ENCODE results near the gene MYH14. TPM values are rescaled to one million over a fixed set of nuclear protein-coding genes. Genes with fewer than 3 reads are reported as not detected.

Gene MYH14
- total and polyA plus RNA-seq, 2 experiments from 2014 or later = 1.8 to 3.0 TPM

GRCh38 chr19:50324331-50324730 lies 120.9 kb downstream of the MYH14 start:
- Histone ChIP-seq H3K27me3 (no peaks in the 10 kb centered on the region), H3K4me1 (ENCODE audit: low read depth) (peaks cover 20% of the 10 kb centered on the region), H3K27ac (no peak overlapping the region), H3K36me3 (peaks cover 9% of the 10 kb centered on the region), H3K9me3 (ENCODE audit: low read depth) (no peaks in the 10 kb centered on the region), H3K4me3 (no peak overlapping the region)
- TF ChIP-seq, protein P1, sequence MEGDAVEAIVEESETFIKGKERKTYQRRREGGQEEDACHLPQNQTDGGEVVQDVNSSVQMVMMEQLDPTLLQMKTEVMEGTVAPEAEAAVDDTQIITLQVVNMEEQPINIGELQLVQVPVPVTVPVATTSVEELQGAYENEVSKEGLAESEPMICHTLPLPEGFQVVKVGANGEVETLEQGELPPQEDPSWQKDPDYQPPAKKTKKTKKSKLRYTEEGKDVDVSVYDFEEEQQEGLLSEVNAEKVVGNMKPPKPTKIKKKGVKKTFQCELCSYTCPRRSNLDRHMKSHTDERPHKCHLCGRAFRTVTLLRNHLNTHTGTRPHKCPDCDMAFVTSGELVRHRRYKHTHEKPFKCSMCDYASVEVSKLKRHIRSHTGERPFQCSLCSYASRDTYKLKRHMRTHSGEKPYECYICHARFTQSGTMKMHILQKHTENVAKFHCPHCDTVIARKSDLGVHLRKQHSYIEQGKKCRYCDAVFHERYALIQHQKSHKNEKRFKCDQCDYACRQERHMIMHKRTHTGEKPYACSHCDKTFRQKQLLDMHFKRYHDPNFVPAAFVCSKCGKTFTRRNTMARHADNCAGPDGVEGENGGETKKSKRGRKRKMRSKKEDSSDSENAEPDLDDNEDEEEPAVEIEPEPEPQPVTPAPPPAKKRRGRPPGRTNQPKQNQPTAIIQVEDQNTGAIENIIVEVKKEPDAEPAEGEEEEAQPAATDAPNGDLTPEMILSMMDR (IDR thresholded peaks at IDR 0.05; ENCODE audit: low read depth, low read length) = no peak
- DNase-seq (ENCODE audit: low read depth in 1 of 2, low spot score in 1 of 2) = no peak

- DNase-seq (ENCODE audit: low read depth in 1 of 2, low spot score in 1 of 2) = peak; percentile 70 to 96
- Histone ChIP-seq H3K4me3 (peak overlapping the region; percentile 9), H3K27ac (no peak overlapping the region), H3K36me3 (peaks cover 9% of the 10 kb centered on the region), H3K27me3 (no peaks in the 10 kb centered on the region), H3K9me3 (ENCODE audit: low read depth) (no peaks in the 10 kb centered on the region), H3K4me1 (ENCODE audit: low read depth) (peaks cover 25% of the 10 kb centered on the region)
- TF ChIP-seq, protein P1 (IDR thresholded peaks at IDR 0.05; ENCODE audit: low read depth, low read length) = no peak
These were observed 122.1 kb downstream of the MYH14 start for GRCh38 chr19:50325310-50326100.

DNA sequence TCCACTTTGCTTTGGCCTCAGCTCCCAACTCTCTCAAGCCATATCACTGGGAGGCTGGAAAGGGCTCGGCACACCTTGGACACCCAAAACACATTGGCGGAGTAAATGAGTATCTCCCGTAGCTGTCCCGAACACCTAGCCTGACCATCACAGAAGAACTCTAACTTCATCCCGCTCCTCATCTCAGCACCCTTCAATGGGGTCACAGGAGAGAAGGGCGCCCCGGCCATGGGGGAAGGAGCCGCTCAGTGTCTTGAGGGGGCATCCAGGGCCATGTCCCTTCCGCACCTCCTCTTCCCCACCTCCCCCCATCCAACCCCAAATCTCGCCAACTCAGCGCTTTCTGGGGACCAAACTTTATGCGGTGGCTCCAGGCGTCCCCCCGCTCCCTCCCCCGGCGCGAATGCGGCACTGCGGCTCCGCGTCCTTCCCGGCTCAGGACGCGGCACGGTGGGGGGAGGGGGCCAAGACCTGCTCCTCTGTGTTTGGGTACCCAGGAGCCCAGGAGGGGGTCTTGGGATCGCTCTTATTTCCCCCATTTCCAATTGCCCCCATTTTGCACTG lies 122.8 kb downstream of the MYH14 start:
- TF ChIP-seq, protein P1 (IDR thresholded peaks at IDR 0.05; ENCODE audit: low read depth, low read length) = no peak
- Histone ChIP-seq H3K27me3 (no peaks in the 10 kb centered on the region), H3K9me3 (ENCODE audit: low read depth) (no peaks in the 10 kb centered on the region), H3K36me3 (peaks cover 9% of the 10 kb centered on the region), H3K4me1 (ENCODE audit: low read depth) (peaks cover 25% of the 10 kb centered on the region), H3K27ac (no peak overlapping the region), H3K4me3 (peak overlapping the region; percentile 0)
- DNase-seq (ENCODE audit: low read depth in 1 of 2, low spot score in 1 of 2) = no peak

DNA sequence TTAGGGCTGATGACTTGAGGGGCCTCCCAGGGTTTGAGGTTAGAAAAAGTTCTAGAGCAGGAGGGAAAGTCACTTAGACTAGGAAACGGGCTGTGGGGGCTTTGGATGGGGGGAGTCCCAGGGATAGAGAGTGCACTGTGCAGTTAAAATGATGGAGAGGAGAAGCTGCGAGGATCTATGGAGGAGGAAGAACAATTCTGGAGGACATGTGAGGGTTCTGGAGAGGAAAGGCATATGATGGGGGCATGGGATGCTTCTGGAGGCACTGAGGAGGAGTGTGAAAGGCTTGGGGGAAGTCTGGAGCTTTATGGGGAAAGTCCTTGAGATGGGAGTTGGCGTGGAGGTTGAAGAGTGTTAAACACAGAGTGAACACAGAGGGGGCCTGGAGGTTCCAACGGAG lies 123.6 kb downstream of the MYH14 start:
- TF ChIP-seq, protein P1 (IDR thresholded peaks at IDR 0.05; ENCODE audit: low read depth, low read length) = no peak
- DNase-seq (ENCODE audit: low read depth in 1 of 2, low spot score in 1 of 2) = no peak
- Histone ChIP-seq H3K4me1 (ENCODE audit: low read depth) (peaks cover 30% of the 10 kb centered on the region), H3K27me3 (no peaks in the 10 kb centered on the region), H3K36me3 (peaks cover 9% of the 10 kb centered on the region), H3K9me3 (ENCODE audit: low read depth) (no peaks in the 10 kb centered on the region), H3K27ac (no peak overlapping the region), H3K4me3 (no peak overlapping the region)

- Histone ChIP-seq H3K27me3 (no peaks in the 10 kb centered on the region), H3K36me3 (peaks cover 9% of the 10 kb centered on the region), H3K9me3 (ENCODE audit: low read depth) (no peaks in the 10 kb centered on the region), H3K4me1 (ENCODE audit: low read depth) (peaks cover 33% of the 10 kb centered on the region), H3K27ac (no peak overlapping the region), H3K4me3 (no peak overlapping the region)
- TF ChIP-seq, protein P1 (IDR thresholded peaks at IDR 0.05; ENCODE audit: low read depth, low read length) = no peak
- no peak for DNase-seq (ENCODE audit: low read depth in 1 of 2, low spot score in 1 of 2)
These were observed 124.2 kb downstream of the MYH14 start for GRCh38 chr19:50327461-50328223.

Measured in cardiac muscle cell (in vitro differentiated cells and primary cell).